Brain pericyte (primary cell): Measurements from ENCODE around the gene CCM2.

ENCODE experiments used
- DNase-seq: peaks from one replicate; pipeline ENCODE4 v3.0.0-alpha.2; 2012; ENCODE audit warnings: low read depth, low spot score

Gene CCM2

DNA sequence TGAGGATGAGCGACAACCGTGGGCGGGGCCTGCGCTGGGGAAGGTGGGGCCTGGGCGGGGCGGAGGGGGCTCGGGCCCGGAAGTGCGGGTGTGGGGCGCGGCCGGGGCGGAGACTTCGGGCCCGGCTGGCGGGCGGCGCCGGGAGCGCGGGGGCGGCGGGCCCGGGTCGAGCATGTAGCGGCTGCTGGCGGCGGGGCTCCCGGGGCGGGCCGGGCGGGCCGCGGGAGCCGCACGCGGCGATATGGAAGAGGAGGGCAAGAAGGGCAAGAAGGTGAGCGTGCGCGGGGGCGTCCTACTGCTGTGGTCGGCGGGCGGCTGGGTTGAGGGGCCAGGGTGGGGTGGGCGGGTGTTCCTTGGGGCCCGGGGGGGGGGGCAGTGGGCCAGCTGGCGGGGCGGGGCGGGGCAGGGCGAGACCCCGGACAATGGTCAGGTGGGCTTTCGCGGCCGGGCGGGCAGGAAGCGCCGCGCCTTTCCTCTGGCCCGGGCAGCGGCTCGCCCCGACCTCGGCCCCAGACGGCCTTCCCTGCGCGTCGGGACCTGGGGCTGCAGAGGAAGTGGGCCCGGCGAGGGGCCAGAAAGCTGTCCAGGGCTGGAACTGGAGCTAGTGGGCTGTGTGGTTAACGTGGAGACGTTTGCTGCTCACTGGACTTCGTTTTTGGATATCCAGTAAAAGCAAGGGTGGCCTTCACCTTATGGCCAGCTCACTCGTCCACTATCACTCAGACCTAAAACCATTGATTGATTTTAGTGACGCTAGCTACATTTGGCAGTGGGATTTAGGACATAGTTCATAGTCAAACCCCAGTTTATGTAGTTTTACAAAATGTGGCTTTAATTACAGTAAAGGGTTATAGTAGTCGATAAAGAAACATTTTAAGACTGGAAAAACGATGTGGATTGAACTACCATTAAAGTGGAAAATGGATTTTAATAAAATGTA is at the start of gene CCM2:
CCM2 (plus strand) TSS at position 109 of the 940 bp plus-strand sequence; CDS start at position 242, 133 bp downstream.
- no peak for DNase-seq

DNA sequence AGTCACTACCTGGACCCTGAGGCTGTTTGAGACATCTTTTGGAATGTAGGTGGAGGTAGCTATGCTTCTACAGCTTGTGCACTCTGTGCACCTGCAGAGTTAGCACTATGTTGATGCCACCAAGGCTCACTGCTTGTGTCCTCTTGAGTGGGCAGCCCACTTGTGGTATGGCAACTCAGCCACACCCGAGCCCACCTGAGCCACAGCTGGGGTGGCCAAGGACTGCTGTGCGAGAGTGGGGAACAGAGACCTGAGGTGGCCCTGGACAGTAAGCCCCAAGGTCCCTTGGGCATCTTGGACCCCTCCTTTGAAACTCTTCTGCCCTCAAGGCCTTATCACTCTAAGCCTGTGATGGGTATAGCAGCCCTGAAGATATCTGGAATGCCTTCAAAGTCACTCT is 46.8 kb upstream of the CCM2 start:
- DNase-seq: no peak

DNA sequence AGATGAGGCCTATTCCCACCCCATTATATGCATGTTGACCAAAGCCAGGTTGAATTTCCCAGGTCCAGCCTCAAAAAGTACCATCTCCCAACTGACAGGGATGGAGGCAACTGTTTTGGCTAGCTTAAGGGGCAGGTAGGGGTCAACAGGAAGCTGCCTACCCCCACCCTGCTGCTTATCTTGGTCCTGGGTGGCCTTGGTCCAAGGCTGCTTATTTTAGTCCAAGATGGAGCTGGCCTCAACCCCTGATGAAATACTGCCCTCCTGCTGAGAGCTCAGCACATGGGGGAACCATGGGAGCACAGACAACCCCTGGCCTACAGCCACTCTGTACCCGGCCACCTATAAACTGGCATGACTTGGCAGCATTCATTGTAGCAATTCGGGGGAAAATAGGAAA is 44.3 kb upstream of the CCM2 start:
- no peak for DNase-seq

DNA sequence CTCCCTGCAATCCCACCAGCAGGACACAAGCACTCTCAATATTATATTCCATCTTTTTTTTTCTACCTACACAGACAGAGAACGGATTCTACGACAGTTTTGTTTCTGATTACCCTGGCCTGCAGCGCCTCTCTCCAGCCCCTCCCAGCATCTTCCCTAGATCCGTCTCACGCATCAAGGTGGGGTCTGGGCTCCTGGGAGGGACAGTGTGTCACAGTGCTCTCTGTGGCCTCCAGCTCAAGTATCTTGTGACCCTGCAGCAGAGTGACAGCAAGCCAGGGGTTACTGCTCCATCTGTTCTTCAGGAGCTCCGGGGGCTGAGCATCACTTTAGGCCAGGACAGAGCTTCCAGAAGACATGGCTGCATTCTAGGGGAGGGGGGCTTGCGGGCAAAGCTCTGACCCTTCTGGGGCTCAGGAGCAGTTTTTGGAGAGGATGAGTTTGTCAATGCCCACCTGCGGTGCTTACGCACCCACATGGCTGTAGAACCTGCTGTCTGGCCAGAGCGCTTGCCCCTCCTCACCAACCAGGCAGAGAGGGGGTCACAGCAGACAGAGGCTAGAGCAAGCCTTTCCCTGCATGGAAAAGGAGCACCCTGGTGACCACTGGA is 43.7 kb upstream of the CCM2 start:
- DNase-seq: no peak

DNA sequence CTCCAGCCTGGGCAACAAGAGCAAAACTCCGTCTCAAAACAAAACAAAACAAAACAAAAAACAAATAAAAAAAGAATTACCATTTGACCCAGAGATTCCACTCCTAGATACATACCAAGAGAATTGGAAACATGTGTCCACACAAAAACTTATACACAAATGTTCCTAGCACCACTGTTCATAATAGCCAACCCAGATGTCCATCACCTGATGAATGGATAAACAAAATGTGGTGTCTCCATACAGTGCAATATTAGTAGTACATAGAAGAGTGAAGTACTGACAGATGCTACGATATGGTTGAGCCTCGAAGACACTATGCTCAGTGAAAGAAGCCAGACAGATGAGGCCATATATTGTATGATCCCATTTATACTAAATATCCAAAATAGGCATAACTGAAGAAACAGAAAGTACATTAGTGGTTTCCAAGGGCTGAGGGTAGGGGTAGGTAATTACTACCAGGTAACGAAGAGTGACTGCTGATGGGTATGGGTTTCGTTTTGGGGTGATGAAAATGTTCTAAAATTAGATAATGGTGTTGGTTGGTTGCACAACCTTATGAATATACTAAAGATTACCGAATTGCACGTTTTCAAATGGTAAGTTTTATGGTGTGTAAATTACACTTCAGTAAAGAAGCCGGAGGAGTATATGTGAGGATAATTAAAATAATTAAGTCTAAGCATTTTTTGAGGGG is 41.2 kb upstream of the CCM2 start:
- DNase-seq: no peak

DNA sequence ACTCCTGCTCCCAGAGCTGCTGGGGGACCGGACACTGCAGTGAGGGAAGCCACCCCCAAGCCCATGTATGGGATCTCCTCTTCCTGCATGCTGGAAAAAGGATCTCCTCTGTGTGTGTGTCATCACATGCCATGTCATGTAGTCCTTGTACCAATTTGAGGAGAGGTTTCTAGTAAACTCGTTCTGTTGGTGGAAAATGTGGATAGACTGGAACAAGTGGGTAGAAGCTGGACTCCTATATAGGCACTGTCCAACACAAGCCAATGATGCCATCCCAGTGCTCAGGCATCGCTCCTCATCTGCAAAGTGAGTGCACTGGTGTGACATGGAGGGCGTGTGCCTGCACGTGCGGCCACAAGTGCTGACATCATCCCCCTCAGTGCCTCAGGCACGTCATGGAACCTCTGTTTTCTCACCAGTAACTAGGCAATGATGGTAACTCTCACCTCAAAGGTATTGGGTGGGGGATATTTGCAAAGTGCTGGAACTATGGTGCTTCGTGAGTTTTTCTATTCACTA is 40.5 kb upstream of the CCM2 start:
- DNase-seq: no peak

DNA sequence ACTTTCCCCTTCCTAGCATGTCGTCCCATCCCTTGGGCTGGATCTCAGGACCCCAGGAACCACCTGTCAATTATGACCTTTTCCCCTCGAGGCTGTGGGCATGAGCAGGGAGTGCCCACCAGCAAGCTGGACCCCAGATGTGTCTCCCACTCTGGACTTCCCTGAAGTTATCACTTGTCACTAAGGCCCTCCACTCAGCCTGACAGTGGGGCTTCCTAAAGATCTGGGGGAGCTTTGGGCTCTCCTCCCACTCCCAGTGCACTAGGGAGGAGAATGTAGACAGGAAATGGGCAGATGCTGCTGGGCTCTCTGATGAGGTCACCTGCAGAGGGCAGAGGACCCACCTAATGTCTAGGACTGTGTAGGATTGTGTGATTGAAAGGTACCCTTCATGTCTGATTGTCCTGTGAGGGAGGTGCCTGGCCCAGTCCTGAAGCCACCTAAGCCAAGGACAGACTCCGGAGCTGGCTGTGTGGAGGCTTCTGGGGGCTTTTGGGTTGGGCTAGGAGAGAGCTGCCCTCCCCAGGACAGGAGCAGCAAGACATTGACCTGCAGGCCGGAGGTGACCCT is 39.9 kb upstream of the CCM2 start:
- DNase-seq: no peak

DNA sequence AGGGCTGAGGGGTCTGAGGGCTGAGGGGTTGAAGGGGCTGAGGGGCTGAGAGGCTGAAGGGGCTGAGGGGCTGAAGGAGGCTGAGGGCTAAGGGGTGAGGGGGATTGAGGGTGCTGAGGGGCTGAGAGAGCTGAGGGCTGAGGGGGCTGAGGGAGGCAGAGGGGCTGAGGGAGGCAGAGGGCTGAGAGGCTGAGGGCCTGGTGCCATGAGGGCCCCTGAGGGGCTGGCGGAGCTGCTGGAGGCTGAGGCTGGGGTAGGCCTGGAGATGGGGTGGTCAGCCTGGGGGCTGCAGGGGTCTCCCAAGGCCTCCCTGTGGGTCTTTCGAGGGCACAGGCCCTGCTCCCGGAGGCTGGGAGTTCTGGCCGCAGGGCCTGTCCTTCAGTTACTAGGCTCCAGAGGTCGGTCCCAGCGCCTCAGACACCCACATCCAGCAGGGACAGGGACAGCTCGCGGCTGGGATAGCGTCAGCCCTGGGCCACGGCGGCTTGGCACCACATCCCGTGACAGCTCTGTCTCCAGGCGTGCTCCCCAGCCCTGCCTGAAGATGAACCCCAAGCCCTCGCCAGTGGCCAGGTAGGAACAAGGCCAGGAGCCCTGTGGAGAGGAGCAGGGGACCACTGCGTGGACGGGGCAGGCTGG is 38.0 kb upstream of the CCM2 start:
- no peak for DNase-seq

DNA sequence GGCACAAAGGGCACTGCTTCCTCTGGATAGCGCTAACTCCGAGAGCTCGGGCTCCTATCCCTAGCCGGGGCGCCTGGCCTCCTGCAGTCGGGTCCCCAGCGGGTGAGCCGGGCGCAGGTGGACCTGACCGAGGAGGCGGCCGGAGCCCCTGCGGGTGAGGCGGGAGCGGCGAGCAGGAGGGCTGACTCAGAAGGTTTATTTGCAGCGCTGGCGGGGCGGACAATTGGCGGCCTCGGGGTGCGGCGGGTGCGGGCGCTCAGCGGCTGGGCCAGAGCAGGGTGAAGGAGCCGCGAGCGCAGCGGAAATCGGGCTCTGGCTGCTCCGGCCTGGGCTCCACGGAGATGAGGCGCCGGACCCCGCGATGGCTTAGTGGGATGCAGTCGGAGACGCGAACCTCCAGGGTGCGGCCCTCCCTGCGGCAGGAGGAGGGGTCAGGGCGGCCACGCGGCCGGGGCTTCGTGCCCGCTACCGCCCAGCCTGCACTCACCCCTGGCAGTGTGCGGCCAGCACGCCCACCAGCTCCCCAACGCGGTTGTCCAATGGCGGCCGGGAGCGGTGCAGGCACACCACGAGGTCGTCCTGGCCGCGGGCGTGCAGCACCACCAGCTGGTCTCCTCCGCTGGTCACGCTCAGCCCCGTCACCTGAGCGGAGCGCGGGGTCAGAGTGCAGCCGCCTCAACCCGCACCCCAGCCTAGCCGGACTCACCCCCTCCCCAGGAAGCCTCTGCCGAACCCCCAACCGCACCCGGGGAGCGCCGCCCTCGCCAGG is 37.3 kb upstream of the CCM2 start:
- no peak for DNase-seq

DNA sequence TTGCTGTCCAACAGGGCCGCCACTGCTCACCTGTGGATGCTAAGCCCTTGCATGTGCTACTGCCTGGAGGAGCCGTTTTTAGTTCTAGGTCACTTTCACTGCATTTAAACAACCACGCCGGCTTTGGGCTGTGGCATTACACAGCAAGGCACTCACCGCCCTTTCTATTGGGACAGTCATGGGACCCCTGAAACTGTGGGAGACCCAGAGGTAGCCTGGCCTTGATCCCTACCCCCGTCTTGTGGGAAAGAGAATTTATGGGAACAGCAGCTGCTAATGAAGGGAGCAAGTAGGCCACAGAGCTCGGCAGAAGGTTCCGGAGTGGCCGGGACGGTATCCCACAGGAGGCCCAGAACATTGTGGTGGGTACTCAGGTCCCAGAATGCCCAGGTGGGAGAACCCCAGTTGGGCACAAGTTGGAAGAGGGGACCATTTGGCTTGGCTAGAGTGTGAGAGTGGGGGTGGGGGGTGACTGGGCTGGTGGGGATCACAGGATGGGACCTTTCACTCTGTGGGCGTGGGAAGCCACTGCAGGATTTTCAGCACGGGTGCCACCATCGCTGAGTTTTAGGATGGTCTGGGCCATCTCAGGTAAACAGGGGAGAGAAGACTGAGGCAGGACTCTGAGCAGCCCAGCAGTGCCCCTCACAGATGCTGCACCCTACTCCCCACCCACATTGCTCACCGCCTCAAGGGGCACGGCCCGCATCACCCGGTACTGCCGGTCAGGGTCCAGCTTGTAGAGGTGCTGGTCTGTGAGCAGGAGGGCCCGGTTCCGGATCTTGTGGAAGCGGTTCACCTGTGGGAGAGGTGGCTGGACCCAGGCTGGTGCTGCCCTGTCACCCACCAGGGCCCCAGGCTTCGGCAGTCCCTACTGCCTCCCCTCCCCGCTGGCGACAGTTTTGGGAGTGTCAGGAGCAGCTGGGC is 36.4 kb upstream of the CCM2 start:
- DNase-seq: no peak

DNA sequence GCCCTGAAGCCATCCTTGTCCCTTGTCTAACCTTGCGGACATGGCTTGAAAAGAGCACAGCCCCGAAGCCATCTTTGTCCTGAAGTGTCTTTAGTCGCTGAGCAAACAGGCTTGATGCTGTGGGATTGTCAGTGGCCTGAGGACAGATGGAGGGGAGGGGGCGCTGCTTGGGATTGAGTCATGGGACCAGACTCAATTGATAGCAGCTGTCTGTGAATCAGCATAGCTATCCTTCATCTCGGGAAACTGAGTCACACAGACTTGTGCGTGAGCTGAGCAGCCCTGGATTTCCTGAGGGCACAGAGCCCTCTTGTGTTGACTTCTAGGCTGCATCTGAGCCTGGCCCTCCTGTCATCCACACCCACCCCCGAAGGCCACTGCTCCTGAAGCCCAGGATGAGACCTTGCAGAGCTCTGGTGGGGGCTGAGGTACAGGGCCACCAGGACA is 35.6 kb upstream of the CCM2 start:
- no peak for DNase-seq

DNA sequence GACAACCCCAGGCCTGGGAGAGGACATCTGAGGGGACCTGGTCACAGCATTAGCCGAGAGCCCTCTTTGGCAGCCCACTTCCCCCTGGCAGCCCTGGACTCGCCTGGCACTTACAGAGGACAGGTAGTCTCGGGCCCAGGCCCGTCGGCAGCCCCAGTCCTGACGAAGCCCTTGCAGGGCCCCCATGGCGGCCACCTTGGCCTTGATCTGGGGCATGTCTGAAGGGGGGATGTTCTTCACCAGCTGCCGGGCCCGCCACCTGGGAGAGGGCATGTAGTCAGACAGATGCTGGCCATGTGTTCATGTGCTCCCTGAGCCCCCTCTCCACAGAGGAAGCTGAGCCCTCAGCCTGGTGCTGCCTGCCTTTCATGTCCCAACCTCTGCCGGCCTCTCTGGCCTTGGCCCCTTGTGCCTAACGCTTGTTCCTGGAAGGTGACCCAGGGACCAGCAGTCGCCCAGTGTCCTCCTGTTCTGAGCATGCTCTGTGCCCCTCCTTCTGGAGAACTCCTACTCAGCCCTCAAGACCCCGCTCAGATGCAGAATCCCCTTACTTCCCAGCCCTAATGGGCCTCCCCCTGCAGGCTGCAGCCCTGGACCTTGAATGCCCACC is 35.1 kb upstream of the CCM2 start:
- no peak for DNase-seq

DNA sequence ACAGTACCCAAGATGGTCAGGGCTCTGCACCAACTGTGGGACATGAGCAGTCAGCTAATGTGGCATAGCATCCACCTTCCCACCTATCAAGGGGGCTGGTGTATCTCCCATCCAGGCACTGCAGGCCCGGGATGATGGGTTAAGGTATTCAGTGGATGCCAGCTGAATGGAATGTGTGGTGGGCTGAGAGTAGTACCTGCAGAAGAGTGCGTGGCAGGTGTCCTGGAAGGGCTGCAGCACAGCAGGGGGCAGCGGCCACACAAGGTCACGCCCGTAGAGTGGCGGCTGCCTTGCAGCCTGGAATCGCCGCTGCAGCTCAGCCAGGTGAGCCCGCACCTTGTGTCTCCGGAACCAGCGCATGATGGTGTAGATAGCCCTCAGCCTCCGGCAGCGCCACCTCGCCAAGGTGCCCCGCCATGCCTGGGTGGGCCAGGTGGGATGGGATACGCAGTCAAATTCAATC is 34.5 kb upstream of the CCM2 start:
- no peak for DNase-seq

DNA sequence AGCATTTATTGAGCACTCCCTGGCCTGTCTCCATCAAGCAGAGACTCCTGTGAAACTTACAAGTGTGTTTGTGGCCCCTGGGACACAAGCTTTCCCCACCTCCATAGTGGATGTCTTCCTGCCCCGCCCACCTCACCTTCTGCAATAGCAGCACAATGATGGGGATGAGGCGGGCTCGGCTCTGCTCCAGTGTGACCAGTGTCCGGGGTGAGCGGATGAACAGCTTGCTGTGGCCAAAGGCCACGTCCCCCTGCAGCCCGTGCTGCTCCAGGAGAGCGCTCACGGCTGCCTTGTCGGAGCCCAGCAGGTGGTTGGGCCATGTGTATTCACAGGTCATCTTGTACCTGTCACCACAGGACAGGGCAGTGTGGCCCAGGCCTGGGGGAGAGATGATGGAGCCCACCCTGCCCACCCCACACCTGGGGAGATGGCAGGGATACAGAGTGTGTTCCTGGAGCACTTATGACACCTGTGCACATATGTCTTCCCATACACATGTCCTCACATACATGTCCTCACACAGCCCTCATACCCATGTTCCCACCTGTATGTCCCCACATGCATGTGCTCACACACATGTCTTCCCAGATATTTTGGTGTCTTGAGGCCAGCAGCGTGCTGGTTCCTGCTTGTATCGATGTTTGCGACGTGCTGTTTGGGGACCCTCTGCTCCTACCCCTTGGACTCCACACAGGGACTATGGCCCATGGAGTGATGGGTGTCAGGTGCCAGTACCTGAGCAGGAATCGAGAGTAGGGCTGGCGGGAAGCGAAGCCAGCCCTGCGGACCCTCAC is 33.9 kb upstream of the CCM2 start:
- no peak for DNase-seq

DNA sequence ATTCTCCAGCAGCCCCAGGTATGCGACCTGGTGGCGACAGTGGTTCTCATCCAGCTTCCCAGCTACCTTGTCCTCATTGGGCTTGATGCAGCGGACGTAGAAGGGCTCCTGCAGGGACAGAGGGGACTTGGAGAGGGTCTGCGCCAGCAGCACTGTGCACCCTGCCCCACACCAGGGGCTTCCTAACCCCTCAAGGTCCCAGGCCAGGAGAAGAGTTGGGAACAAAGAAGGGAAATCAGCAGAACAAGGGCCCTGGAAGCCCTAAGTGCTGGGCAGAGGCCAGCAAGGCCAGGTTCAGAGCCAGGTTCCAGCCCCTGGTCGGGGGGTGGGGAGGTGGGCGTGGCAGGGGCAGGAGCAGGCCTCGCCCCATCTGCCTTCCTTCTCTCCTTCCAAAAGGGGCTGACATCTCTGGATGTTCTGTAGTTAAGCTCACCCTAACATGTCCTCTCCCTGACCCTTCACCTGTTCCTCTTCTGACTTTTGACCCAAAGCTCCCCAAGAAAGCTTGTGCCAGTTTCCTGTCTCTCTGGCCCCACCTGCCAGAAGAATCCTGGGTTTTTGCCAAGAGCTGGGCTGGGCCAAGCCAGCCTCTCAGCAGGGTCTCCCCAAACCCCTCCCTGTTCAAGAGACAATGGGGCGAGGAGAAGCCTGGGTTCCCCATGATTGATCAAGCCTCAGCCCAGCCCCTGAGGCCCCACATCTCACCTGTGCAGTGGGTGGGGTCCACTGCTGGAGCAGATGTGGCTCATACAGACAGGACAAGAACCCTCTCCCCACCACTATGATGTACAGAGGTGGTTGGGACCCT is 33.1 kb upstream of the CCM2 start:
- DNase-seq: no peak

DNA sequence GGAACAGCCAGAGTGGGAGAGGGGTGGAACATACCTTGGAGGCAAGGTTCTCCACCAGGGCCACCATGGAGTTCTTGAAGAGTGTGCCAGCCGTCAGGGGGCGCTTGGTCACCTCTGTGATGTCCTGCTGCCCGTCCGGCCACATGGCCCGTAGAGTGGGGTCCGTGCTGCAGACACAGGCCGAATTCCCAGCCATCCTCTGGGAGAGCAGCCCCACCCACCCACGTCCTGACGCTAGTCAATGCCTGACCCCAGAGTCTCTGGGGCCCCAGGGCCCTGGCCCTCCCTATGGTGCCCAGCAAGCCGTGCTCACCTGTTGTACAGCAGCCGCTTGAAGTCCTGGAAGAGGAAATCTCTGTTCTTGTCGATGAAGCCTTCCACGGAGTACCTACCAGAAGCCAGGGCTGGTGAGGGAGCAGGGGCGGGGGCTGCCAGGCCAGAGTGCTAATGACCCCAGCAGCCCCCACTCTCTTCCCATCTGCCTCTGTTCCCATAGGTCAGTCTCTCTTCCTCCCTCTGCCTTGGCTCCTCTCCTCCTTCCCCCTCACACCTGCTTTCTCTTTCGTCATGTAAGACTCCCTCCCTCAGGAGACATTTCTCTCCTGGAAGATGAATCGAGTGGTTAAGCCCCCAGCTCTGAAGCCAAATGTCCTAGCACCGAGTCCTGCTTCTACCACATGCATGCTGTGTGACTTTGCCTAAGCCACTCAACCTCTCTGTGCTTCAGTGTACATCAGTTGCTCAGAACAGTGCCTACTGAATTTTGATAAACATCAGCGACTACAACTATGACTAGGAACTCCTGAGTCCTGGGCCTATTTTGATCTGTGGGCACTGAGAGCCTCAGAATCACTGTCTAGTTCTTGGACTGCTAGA is 32.2 kb upstream of the CCM2 start:
- DNase-seq: no peak
